Esophagus squamous epithelium (tissue), 4 donors: ENCODE measurements around the gene MOCS3.

Experiments
- CTCF ChIP-seq, 6 experiments: fragments of 450-650 bp in 4 of 6; fragments of 200-600 bp in 2 of 6; sonication (generic) in 2 of 6; IDR thresholded peaks; one replicate each; pipeline ENCODE4 v1.5.1; 2016 to 2019; ENCODE audit warnings: antibody characterized with exemption in 6 of 6, mild to moderate bottlenecking in 4 of 6, moderate library complexity in 4 of 6
- POLR2A ChIP-seq, 4 donors: fragments of 450-650 bp; IDR thresholded peaks; one replicate each; pipeline ENCODE4 v1.6.1; 2017; ENCODE audit warnings: antibody characterized with exemption in 4 of 4, mild to moderate bottlenecking in 4 of 4, moderate library complexity in 3 of 4

- no peak for TF ChIP-seq POLR2A (IDR thresholded peaks at IDR 0.05)
- no peak for TF ChIP-seq CTCF (IDR thresholded peaks at IDR 0.05)
Observed at GRCh38 chr20:51009303-51010042, 50.9 kb downstream of the MOCS3 start.
